Activated naive CD8-positive, alpha-beta T cell treated with anti-CD3 and anti-CD28 coated beads, Interleukin-2, amount 50 U/mL, for 24 hours (primary cell): ENCODE data around the gene ZNF805.
"Not testable (repeated sequence)": the region's sequence is repeated elsewhere in the genome, so short reads cannot be mapped to it uniquely, and the experiment has no call there.

ENCODE experiments used
- ATAC-seq: fragments of 150-1000 bp; cut with Tn5 transposase; one replicate; pipeline ENCODE4 v1.10.0; 2021
- DNase-seq: peaks from one replicate; pipeline ENCODE4 v3.0.0; 2021
- H3K27ac Mint-ChIP-seq: one replicate; pipeline ENCODE4 v1.8.0; 2021; ENCODE audit warnings: mild to moderate bottlenecking, mixed read lengths
- H3K27me3 Mint-ChIP-seq: one replicate; pipeline ENCODE4 v1.8.0; 2021; ENCODE audit warnings: mixed read lengths
- H3K36me3 Mint-ChIP-seq: one replicate; pipeline ENCODE4 v1.8.0; 2021; ENCODE audit warnings: low read depth, mixed read lengths
- H3K4me1 Mint-ChIP-seq: one replicate; pipeline ENCODE4 v1.8.0; 2021; ENCODE audit warnings: mixed read lengths
- H3K4me3 Mint-ChIP-seq: one replicate; pipeline ENCODE4 v1.8.0; 2021; ENCODE audit warnings: mild to moderate bottlenecking, moderate library complexity, mixed read lengths
- H3K9me3 Mint-ChIP-seq: one replicate; pipeline ENCODE4 v1.8.0; 2021; ENCODE audit warnings: mixed read lengths

Gene ZNF805

DNA sequence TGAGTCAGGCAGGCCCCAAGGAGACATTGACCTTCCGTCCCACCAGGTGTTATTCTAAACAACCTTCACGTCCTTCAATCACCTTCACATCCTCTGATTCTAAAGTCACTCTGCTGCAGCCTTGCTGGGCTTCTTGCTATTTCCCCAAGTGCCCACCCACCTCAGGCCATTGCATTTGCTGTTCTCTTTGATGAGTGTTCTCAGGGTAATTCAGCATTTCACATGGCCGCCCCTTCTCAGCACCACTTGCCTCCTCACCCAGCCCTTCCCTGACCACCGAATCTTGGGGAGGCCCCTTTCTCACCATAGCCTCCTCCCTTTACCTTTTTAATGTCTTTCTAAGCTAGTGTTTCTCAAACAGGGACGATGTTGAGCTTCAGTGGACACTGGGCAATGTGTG, 4.6 kb downstream of the ZNF805 start:
- Mint-ChIP-seq H3K9me3 (no peaks in the 10 kb centered on the region), H3K4me1 (peaks cover 30% of the 10 kb centered on the region), H3K4me3 (no peak overlapping the region), H3K27me3 (no peaks in the 10 kb centered on the region), H3K36me3 (peaks cover 54% of the 10 kb centered on the region), H3K27ac (no peak overlapping the region)
- no peak for ATAC-seq
- DNase-seq = no peak

DNA sequence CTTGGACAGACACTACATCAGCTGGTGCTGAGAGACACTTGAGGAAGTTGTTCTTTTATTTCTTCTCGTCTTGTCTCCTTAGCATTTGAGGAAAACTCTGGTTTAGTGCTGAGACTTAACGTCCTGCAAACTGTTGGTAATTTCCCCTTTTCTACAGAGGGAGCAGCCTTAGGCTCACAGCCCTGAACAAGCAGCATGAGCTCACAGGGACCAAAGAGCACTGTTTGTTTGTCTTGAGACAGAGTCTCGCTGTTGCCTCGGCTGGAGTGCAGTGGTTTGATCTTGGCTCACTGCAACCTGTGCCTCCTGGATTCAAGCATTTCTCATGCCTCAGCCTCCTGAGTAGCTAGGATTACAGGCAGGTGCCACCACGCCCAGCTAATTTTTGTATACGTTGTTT, 5.5 kb downstream of the ZNF805 start:
- no peak for ATAC-seq
- peaks cover 25% of the 10 kb centered on the region for H3K4me1 Mint-ChIP-seq
- no peaks in the 10 kb centered on the region for H3K27me3 Mint-ChIP-seq
- no peak overlapping the region for H3K27ac Mint-ChIP-seq
- H3K4me3 Mint-ChIP-seq = no peak overlapping the region
- H3K36me3 Mint-ChIP-seq = peaks cover 61% of the 10 kb centered on the region
- DNase-seq = no peak
- peaks cover 6% of the 10 kb centered on the region for H3K9me3 Mint-ChIP-seq

- Mint-ChIP-seq H3K4me1 (peaks cover 4% of the 10 kb centered on the region), H3K36me3 (peaks cover 85% of the 10 kb centered on the region), H3K27me3 (no peaks in the 10 kb centered on the region), H3K9me3 (peaks cover 20% of the 10 kb centered on the region), H3K27ac (no peak overlapping the region), H3K4me3 (no peak overlapping the region)
- ATAC-seq (no peak), DNase-seq (no peak)
Measured at GRCh38 chr19:57248646-57249045, 8.2 kb downstream of the ZNF805 start.

GRCh38 chr19:57249329-57249728, 8.9 kb downstream of the ZNF805 start:
- DNase-seq (no peak), ATAC-seq (no peak)
- Mint-ChIP-seq H3K9me3 (peaks cover 25% of the 10 kb centered on the region), H3K27ac (no peak overlapping the region), H3K36me3 (peaks cover 88% of the 10 kb centered on the region), H3K4me3 (no peak overlapping the region), H3K4me1 (peaks cover 2% of the 10 kb centered on the region), H3K27me3 (no peaks in the 10 kb centered on the region)

GRCh38 chr19:57253767-57254166, 13.3 kb downstream of the ZNF805 start:
- not testable (repeated sequence) for H3K27ac Mint-ChIP-seq, H3K4me1 Mint-ChIP-seq, H3K4me3 Mint-ChIP-seq, DNase-seq, H3K27me3 Mint-ChIP-seq
- Mint-ChIP-seq H3K9me3 (peaks cover 44% of the 10 kb centered on the region), H3K36me3 (peaks cover 82% of the 10 kb centered on the region)
- peak; percentile 92 for ATAC-seq

DNA sequence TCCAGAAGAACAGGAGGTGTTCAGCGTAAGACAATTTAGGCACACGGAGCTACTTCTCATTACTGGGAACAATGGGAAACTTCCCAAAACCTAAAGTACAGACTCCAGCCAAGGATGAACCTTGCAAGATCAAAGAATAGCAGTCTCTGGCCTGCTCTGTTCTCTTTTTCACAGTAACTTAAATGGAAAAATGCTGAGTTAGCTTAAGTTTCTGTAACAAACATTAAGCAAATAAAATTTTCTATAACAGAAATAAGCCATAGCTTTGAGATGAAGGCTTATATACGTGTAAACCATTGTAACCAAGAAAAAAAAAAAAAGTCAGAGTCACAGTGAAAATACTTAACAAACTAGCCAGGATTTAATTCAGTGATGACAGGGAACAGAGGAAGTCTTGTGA, 21.6 kb downstream of the ZNF805 start:
- no peak overlapping the region for H3K4me3 Mint-ChIP-seq
- ATAC-seq (no peak), DNase-seq (no peak)
- no peaks in the 10 kb centered on the region for H3K27me3 Mint-ChIP-seq
- no peaks in the 10 kb centered on the region for H3K4me1 Mint-ChIP-seq
- H3K36me3 Mint-ChIP-seq = peaks cover 72% of the 10 kb centered on the region
- H3K27ac Mint-ChIP-seq = no peak overlapping the region
- peaks cover 58% of the 10 kb centered on the region for H3K9me3 Mint-ChIP-seq

- H3K36me3 Mint-ChIP-seq = peaks cover 75% of the 10 kb centered on the region
- peaks cover 53% of the 10 kb centered on the region for H3K9me3 Mint-ChIP-seq
Measured at GRCh38 chr19:57263244-57263741, 22.9 kb downstream of the ZNF805 start.

DNA sequence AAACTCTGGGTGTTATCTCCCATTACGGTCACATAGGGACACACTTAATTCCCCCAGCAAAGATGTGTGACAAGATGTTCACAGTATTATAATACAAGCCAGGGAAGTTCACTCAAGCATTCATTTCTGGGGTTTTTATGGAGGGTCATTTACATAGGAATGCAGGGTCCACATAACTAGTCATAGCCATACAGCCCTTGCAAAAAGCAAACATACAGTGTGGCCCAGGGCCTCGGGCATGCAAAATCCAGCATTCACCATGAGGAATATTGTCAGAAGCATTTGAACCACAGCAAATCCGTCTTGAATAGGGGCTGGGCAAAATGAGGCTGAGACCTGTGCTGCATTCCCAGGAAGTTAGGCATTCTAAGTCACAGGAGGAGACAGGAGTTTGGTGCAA, 26.9 kb downstream of the ZNF805 start:
- peaks cover 15% of the 10 kb centered on the region for H3K4me1 Mint-ChIP-seq
- ATAC-seq (no peak), DNase-seq (no peak)
- no peaks in the 10 kb centered on the region for H3K27me3 Mint-ChIP-seq
- peaks cover 29% of the 10 kb centered on the region for H3K9me3 Mint-ChIP-seq
- peaks cover 51% of the 10 kb centered on the region for H3K36me3 Mint-ChIP-seq
- H3K27ac Mint-ChIP-seq = no peak overlapping the region
- no peak overlapping the region for H3K4me3 Mint-ChIP-seq

More at GRCh38 chr19:57263244-57263741, 22.9 kb downstream of the ZNF805 start:
- H3K27ac Mint-ChIP-seq = no peak overlapping the region
- H3K4me1 Mint-ChIP-seq = no peaks in the 10 kb centered on the region
- H3K4me3 Mint-ChIP-seq = no peak overlapping the region
- DNase-seq (no peak), ATAC-seq (no peak)
- no peaks in the 10 kb centered on the region for H3K27me3 Mint-ChIP-seq

GRCh38 chr19:57269515-57270250, 29.3 kb downstream of the ZNF805 start:
- no peak overlapping the region for H3K4me3 Mint-ChIP-seq
- peaks cover 31% of the 10 kb centered on the region for H3K4me1 Mint-ChIP-seq
- no peak for DNase-seq
- peaks cover 28% of the 10 kb centered on the region for H3K9me3 Mint-ChIP-seq
- ATAC-seq = peak; percentile 84
- H3K27ac Mint-ChIP-seq = peak overlapping the region; percentile 1
- H3K36me3 Mint-ChIP-seq = peaks cover 55% of the 10 kb centered on the region
- H3K27me3 Mint-ChIP-seq = no peaks in the 10 kb centered on the region

GRCh38 chr19:57271280-57271679, 30.8 kb downstream of the ZNF805 start:
- Mint-ChIP-seq H3K4me3 (no peak overlapping the region), H3K36me3 (peaks cover 54% of the 10 kb centered on the region), H3K27me3 (no peaks in the 10 kb centered on the region), H3K4me1 (peaks cover 33% of the 10 kb centered on the region), H3K27ac (no peak overlapping the region), H3K9me3 (peaks cover 16% of the 10 kb centered on the region)
- no peak for DNase-seq
- no peak for ATAC-seq

- Mint-ChIP-seq H3K9me3 (peaks cover 10% of the 10 kb centered on the region), H3K27ac (peak overlapping the region; percentile 22), H3K4me1 (peaks cover 33% of the 10 kb centered on the region), H3K27me3 (no peaks in the 10 kb centered on the region), H3K36me3 (peaks cover 47% of the 10 kb centered on the region), H3K4me3 (no peak overlapping the region)
- ATAC-seq = no peak
- DNase-seq = no peak
Measured at GRCh38 chr19:57273014-57273413, 32.6 kb downstream of the ZNF805 start.

- no peak for DNase-seq
- Mint-ChIP-seq H3K27ac (no peak overlapping the region), H3K4me3 (no peak overlapping the region), H3K4me1 (peaks cover 24% of the 10 kb centered on the region), H3K9me3 (peaks cover 6% of the 10 kb centered on the region), H3K36me3 (peaks cover 45% of the 10 kb centered on the region), H3K27me3 (no peaks in the 10 kb centered on the region)
- ATAC-seq = no peak
Measured at GRCh38 chr19:57276430-57276829, 36.0 kb downstream of the ZNF805 start.

- DNase-seq, H3K27me3 Mint-ChIP-seq, H3K4me3 Mint-ChIP-seq, H3K9me3 Mint-ChIP-seq, H3K27ac Mint-ChIP-seq, ATAC-seq: not testable (repeated sequence)
- H3K36me3 Mint-ChIP-seq = peaks cover 51% of the 10 kb centered on the region
- H3K4me1 Mint-ChIP-seq = peaks cover 39% of the 10 kb centered on the region
Measured at GRCh38 chr19:57278481-57278880, 38.0 kb downstream of the ZNF805 start.

GRCh38 chr19:57279418-57280164, 39.2 kb downstream of the ZNF805 start:
- peak; percentile 83 for DNase-seq
- peaks cover 37% of the 10 kb centered on the region for H3K4me1 Mint-ChIP-seq
- H3K27me3 Mint-ChIP-seq = no peaks in the 10 kb centered on the region
- peaks cover 49% of the 10 kb centered on the region for H3K36me3 Mint-ChIP-seq
- no peak overlapping the region for H3K27ac Mint-ChIP-seq
- no peak overlapping the region for H3K4me3 Mint-ChIP-seq
- H3K9me3 Mint-ChIP-seq = no peaks in the 10 kb centered on the region
- peak; percentile 76 for ATAC-seq
